HG02798 (cell line): ENCODE measurements around the gene NFATC1.

Source experiments
- ATAC-seq: cut with Tn5 transposase; IDR thresholded peaks from one replicate; pipeline ENCODE4 v1.9.1; 2021; ENCODE audit warnings: mild to moderate bottlenecking; ENCODE audit not compliant: unreplicated experiment, poor library complexity

Gene NFATC1

GRCh38 chr18:79525556-79526467 is 130.1 kb downstream of the NFATC1 start:
- no peak for ATAC-seq

GRCh38 chr18:79526468-79527460 is 131.0 kb downstream of the NFATC1 start:
- ATAC-seq = no peak

GRCh38 chr18:79527656-79528315 is 132.1 kb downstream of the NFATC1 start:
- no peak for ATAC-seq

GRCh38 chr18:79528316-79528695 is 132.6 kb downstream of the NFATC1 start:
- no peak for ATAC-seq

- peak; percentile 31 for ATAC-seq
These were observed 133.1 kb downstream of the NFATC1 start for GRCh38 chr18:79528846-79529245.

GRCh38 chr18:79529296-79529695 is 133.6 kb downstream of the NFATC1 start:
- ATAC-seq = no peak

GRCh38 chr18:79529991-79530390 is 134.3 kb downstream of the NFATC1 start:
- no peak for ATAC-seq

- no peak for ATAC-seq
These were observed 135.1 kb downstream of the NFATC1 start for GRCh38 chr18:79530821-79531220.

GRCh38 chr18:79531386-79531785 is 135.7 kb downstream of the NFATC1 start:
- ATAC-seq = no peak

GRCh38 chr18:79531926-79532312 is 136.2 kb downstream of the NFATC1 start:
- no peak for ATAC-seq

- no peak for ATAC-seq
These were observed 136.7 kb downstream of the NFATC1 start for GRCh38 chr18:79532313-79533007.

- ATAC-seq = no peak
These were observed 137.4 kb downstream of the NFATC1 start for GRCh38 chr18:79533146-79533545.

- no peak for ATAC-seq
These were observed 137.9 kb downstream of the NFATC1 start for GRCh38 chr18:79533591-79533990.

GRCh38 chr18:79534356-79534755 is 138.6 kb downstream of the NFATC1 start:
- ATAC-seq = no peak

GRCh38 chr18:79537758-79538157 is 142.0 kb downstream of the NFATC1 start:
- no peak for ATAC-seq

- no peak for ATAC-seq
These were observed 142.9 kb downstream of the NFATC1 start for GRCh38 chr18:79538635-79539034.

GRCh38 chr18:79540161-79540903 is 144.6 kb downstream of the NFATC1 start:
- no peak for ATAC-seq

GRCh38 chr18:79540904-79541282 is 145.2 kb downstream of the NFATC1 start:
- no peak for ATAC-seq

- no peak for ATAC-seq
These were observed 146.5 kb downstream of the NFATC1 start for GRCh38 chr18:79542213-79542612.
